AG09319 (cell line): ENCODE data around the gene THAP12.
"Not testable (repeated sequence)": the region's sequence is repeated elsewhere in the genome, so short reads cannot be mapped to it uniquely, and the experiment has no call there.

Experiments
- DNase-seq: peaks from one replicate; pipeline ENCODE4 v3.0.0-alpha.2; 2010; ENCODE audit warnings: low read depth; ENCODE audit errors: extremely low read depth
- CTCF ChIP-seq: IDR thresholded peaks from 2 replicates; pipeline ENCODE4 v1.5.1; 2011; ENCODE audit warnings: low read depth, mild to moderate bottlenecking, inconsistent platforms, low read length, moderate library complexity

THAP12 gene

GRCh38 chr11:76327202-76327601, 53.7 kb downstream of the THAP12 start:
- no peak for DNase-seq
- no peak for TF ChIP-seq CTCF

- DNase-seq = no peak
- TF ChIP-seq CTCF = no peak
These were observed 55.7 kb downstream of the THAP12 start for GRCh38 chr11:76325185-76325584.

GRCh38 chr11:76323804-76324203, 57.1 kb downstream of the THAP12 start:
- no peak for TF ChIP-seq CTCF
- no peak for DNase-seq

GRCh38 chr11:76323375-76323774, 57.6 kb downstream of the THAP12 start:
- not testable (repeated sequence) for DNase-seq

GRCh38 chr11:76322942-76323341, 58.0 kb downstream of the THAP12 start:
- DNase-seq = no peak
- no peak for TF ChIP-seq CTCF

GRCh38 chr11:76322540-76322939, 58.4 kb downstream of the THAP12 start:
- DNase-seq = no peak
- no peak for TF ChIP-seq CTCF

GRCh38 chr11:76321820-76322524, 59.0 kb downstream of the THAP12 start:
- no peak for TF ChIP-seq CTCF
- no peak for DNase-seq

- no peak for DNase-seq
These were observed 59.6 kb downstream of the THAP12 start for GRCh38 chr11:76321340-76321739.

More at GRCh38 chr11:76321340-76321739, 59.6 kb downstream of the THAP12 start:
- no peak for TF ChIP-seq CTCF
